ENCODE results near the gene TGM2.

- TF ChIP-seq EZH2 (IDR thresholded peaks at IDR 0.05; ENCODE audit: low read length) (no peak), CTCF (optimal IDR thresholded peaks at IDR 0.05 in 1 of 3, IDR thresholded peaks at IDR 0.05 in 1 of 3, conservative IDR thresholded peaks at IDR 0.05 in 1 of 3; ENCODE audit: extremely low read depth in 1 of 3, insufficient read depth in 2 of 3, low read length in 3 of 3) (no peak)
Measured at GRCh38 chr20:38167851-38168760, 3.0 kb upstream of the TGM2 start.
